ENCODE measurements around the gene ANKRD53. TPM values are rescaled to one million over a fixed set of nuclear protein-coding genes. Genes with fewer than 3 reads are reported as not detected.

The ANKRD53 gene
- total RNA-seq, 1 donor from 2014 or later: 0.54 TPM

DNA sequence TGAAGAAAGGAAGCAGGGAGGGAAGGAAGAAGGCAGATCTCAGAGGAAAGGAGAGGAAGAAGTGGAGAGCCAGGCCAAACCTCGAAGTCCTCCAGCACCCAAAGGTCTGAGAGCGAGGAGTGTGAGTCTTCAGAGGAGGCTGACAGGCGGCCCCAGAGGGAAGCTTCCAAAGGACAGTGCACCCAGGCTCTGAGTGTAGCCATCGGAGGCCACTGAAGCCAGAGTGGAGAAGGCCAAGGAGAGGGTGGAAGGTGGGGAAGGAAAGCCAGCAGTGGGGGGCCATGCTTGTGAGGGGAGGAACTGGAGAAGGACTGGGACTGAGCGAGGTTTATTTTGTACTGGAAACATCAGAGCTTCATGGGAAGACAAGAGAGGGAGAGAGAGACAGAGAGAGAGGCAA lies 36.7 kb upstream of the ANKRD53 start:
- intact Hi-C loops (cut with DNase I): loop anchor here (10.0 kb wide), 1 partner anchor 287 kb away; no protein-coding TSS in a partner anchor
- DNase-seq (ENCODE audit: missing footprints) (no peak), ATAC-seq (no peak)

DNA sequence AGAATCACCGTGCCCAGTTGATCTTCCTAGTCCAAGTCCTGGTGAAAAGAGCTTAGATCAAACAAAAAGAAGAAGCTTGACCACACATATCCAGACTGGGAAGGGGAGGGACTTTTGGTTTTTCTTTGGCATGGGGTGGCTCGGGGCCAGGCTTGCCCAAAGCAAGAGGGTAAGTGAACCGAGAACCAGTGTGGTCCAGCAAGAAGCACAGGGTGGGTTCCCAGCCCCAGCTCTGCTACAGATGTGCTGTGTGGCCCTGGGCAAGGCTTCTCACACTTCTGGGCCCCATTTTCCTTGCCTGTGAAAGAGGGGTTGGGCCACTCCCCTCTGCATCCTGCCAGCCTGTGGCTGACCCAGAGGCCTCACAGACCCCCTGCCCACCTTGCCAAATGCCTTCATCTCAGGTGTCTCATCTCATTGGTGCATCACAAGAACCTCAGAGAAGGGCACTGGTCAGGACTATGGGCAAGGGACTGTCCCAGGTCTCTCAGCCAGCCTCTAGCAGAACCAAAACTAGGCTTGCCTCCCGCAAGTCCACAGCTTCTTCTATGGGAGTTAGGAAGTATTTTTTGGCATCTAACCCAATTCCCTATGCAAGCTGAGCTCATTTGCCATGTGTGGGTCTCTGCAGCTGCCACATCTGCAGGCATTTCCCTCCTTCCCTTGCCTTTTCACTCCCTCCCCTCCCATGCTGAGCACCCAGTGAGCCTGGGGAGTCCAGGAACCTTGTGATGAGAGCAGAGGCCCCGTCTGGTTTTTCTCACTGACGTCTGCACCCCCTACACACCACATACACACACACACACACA lies 35.8 kb upstream of the ANKRD53 start:
- no peak for ATAC-seq
- intact Hi-C loops (cut with DNase I): loop anchor here (10.0 kb wide), 1 partner anchor 288 kb away; no protein-coding TSS in a partner anchor

DNA sequence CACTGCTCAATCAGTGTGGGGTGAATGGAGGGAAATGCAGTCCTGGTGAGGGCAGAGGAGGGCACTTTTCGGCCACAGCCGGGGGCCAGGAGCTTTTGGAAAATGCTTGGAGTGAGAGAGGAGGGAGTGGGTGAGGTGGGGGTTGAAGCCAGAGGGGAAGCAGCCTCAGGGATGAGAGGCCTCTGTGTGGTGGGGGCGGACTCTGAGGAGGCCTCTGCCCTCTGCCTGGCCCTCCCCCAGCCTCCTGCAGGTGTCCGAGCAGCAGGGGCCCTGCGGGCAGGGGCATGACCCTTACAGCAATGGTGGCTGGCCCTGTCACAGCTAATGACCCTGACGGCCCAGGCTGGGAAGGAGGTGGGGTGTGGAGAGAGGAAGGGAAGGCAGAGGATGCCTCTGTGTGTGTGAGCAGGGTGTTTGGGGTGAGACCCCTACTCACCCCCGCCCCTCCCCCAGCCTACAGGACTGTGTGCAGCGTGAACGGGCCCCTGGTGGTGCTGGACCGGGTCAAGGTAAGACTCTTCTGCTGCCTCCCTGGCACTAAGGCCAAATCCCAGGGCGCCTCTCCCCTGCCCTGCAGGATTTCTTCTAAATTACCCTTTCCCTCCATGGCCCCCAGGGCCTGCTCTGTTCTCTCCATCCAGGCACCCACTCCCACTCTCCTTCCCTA lies 35.1 kb upstream of the ANKRD53 start:
- no peak for ATAC-seq
- DNase-seq (ENCODE audit: missing footprints): no peak
- intact Hi-C loops (cut with DNase I): loop anchor here (10.0 kb wide), 1 partner anchor 289 kb away; no protein-coding TSS in a partner anchor

More for the DNA sequence above, 35.8 kb upstream of the ANKRD53 start:
- no peak for DNase-seq (ENCODE audit: missing footprints)

DNA sequence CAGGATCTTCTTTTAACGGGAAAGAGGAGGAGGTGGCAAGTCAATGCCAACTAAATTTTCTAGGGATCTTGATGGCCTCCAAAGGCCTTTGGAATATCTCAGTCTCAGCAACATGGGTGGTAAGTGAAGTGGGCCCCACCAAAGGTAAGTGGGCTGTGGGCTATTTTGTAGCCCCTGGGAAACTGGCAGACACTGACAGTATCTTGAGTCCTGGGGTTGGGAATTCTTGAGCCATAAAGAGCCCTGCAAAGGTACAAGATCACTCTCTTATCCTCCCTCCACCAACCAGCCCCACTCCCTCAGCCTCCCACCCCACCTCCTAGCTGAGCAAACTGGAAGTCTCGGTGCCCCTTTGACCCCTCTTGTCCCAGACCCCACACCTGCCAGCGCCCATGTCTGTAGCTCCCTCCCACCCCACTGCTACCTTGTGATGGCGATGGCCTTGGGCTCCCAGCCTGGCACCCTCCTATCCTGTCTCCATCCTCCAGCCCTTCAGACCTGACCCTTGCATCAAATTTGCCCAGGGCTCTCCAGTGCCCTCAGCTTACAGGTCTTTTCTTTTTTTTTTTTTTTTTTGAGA lies 34.2 kb upstream of the ANKRD53 start:
- intact Hi-C loops (cut with DNase I): loop anchor here (10.0 kb wide), 1 partner anchor 289 kb away; no protein-coding TSS in a partner anchor
- no peak for DNase-seq (ENCODE audit: missing footprints)
- ATAC-seq: no peak

DNA sequence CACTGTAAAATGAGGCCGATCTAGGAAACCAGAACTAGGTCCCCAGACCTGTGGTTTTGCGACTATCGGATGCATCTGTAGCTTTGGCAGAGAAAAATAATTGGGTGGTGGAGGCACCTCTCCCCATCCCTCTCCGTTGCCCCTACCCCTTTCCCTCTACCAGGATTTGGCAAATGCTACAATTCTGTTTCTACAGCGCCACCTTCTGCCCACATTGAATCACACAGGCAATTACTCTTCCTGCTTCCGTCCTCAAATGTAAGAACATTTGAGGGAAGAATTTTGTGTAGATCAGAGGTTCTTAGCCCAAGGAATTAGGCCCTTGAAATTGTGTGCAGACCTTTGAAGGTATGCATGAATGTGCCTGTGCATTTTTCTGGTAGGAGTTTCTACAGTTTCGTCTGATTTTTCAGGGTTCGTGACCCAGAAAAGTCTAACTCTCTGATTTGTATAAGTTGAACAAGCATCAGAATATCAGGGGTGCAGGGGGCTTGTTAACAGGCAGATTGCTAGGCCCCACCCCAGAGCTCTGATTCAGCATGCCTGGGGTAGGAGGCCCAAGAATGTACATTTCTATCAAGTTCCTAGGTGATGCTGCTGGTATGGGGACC lies 31.5 kb upstream of the ANKRD53 start:
- intact Hi-C loops (cut with DNase I): loop anchor here (2.0 to 10.0 kb wide), 3 partner anchors 84 to 292 kb away; no protein-coding TSS in a partner anchor
- DNase-seq (ENCODE audit: missing footprints) (no peak), ATAC-seq (no peak)

DNA sequence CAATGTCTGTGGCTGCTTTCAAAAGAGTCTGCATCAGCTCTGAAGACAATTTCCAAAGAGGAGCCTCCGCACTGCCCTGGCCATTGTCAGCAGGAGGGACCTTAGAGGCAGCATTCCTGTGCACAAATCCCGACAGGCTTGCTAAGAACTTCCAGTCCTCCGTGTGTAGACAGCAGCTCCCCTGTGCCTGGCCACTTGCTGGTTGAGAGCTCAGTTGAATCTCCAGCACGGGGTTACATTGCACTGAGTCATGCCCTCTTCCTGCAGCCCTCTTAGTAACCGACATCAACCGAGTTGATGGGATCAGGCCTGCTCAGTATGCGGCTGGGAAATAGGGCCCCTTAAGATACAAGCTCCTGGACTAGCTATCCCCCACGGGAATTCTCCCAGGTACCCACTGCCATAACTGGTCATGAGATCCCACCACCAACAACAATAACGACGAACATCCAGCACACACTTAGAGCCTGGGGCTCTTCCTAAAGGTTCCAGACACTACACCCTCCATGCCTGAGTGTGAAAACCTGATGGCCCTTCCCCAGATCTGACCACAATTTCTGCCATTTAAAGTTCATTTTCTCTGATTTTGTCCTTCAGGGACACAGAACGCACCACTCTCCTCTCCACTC lies 30.8 kb upstream of the ANKRD53 start:
- intact Hi-C loops (cut with DNase I): loop anchor here (2.0 to 10.0 kb wide), 4 partner anchors 77 to 293 kb away; no protein-coding TSS in a partner anchor
- no peak for DNase-seq (ENCODE audit: missing footprints)
- peak; percentile 24 for ATAC-seq

DNA sequence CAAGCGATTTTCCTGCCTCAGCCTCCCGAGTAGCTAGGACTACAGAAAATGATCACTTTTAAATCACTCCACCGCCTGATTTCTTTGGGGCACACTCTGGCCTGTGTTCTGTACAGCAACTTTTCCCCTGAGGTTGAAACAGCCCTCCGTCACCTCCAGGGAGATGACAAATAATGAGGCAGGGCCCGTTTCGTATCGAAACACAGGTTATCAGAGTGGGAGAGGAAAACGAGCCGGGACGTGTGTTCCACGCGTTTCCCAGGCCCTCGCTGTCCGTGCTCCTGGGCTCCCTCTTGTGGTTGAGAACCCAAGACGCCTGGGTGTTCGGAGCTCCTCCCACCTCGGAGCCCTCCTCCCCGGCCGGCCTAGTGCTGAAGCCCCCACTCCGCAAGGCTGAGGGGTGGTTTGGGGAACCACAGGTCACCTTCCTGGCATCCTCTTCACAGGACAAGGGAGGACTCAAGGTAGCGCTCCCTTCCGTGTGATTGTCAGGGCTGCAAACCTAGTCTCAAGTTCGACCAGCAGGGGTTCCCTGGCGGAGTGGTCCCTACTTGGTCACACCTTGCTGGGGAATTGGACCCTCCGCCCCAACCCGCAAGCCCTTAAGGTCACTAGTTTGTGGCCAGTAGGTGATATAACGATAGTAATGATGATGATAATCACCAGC lies 30.0 kb upstream of the ANKRD53 start:
- DNase-seq (ENCODE audit: missing footprints) (peak; percentile 80), ATAC-seq (peak; percentile 92)
- intact Hi-C loops (cut with DNase I): loop anchor here (2.0 to 10.0 kb wide), 3 partner anchors 78 to 294 kb away; no protein-coding TSS in a partner anchor

DNA sequence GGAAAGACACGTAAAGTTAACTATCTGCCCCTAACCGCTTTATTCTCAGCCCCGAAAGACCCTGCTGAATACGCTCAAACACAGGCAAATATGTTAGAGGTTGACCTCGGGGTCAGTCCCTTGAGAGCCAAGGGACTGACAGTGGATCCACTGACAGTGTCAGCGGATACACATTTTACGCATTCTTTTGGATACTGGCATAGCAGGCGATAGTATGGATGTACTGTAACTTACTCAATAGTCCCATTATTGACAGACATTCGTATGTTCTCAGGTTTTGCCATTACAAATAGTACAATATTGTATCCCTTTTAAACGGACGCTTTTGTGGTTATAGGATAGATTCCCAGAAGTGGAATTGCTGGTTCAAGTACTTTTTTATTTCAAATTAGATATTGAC lies 29.3 kb upstream of the ANKRD53 start:
- DNase-seq (ENCODE audit: missing footprints) (no peak), ATAC-seq (no peak)
- intact Hi-C loops (cut with DNase I): loop anchor here (2.0 to 10.0 kb wide), 3 partner anchors 78 to 294 kb away; no protein-coding TSS in a partner anchor

DNA sequence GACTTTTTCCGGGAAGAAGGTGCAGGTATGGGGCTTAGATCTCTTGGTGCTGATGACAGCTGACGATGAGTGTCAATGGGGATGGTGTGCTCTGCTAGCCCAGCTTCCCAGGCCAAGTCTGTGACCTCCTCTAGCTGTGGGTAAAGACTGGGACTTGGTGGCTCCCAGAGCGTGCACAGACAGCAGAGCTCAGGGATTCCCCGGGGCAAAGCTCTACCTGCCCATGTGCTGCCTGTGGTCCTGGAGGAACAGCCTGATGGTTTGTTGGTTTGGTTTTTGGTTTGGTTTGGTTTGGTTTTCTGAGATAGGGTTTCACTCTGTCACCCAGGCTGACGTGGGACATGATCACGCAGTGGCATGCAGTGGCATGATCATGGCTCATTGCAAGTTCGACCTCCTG lies 23.5 kb upstream of the ANKRD53 start:
- intact Hi-C loops (cut with DNase I): no loop called here
- DNase-seq (ENCODE audit: missing footprints): no peak
- ATAC-seq: no peak

DNA sequence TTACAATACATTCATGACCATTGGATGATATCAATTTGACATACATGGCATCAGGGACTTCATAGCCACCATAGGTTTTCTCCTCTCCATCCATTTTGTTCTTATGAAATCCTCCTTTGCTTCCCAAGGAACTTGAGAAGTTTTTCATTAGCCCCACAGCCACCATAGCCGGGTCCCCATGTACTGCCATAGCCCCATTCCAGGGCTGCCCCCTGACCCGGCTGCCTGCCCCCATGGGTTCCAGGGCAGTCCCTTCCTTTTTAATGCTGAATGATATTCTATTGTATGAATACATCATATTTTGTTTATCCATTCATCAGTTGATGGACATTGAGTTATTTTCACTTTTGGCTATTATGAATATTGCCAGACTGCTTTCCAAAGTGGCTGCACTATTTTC lies 22.3 kb upstream of the ANKRD53 start:
- no peak for DNase-seq (ENCODE audit: missing footprints)
- intact Hi-C loops (cut with DNase I): no loop called here
- no peak for ATAC-seq

DNA sequence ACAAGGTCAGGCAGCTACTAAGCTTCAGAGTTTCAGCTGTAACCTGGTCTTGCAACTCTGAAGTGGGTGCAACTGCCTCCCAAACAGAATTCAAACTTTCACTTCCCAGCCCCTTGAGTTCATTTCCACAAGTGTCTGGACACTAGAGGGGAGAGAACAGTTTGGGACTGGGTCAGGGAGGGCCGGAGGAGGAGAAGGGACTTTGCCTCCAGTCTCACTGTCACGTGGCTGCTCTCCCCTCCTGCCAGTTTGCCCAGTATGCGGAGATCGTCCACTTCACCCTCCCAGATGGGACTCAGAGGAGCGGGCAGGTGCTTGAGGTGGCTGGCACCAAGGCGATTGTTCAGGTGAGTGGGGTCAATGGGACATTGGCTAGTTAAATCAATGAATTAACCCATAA lies 20.6 kb upstream of the ANKRD53 start:
- intact Hi-C loops (cut with DNase I): no loop called here
- no peak for DNase-seq (ENCODE audit: missing footprints)
- ATAC-seq: no peak

DNA sequence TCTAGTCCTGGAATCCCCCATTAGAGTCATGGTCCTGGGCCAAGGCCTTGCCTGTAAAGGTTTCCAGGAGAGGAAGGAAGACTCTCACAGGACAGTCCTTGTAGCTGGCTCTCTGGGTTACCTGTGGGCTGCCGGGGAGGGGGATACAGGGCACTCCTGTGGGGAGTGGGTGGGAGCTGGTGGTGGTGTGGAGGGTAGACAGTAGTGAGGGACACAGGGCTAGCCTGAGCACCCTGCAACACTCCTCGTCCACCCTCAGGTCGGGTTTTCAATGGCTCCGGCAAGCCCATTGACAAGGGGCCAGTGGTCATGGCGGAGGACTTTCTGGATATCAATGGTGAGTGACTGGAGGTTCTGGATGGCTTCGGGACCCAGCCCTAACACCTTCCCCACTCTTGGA lies 19.7 kb upstream of the ANKRD53 start:
- intact Hi-C loops (cut with DNase I): no loop called here
- no peak for DNase-seq (ENCODE audit: missing footprints)
- no peak for ATAC-seq

DNA sequence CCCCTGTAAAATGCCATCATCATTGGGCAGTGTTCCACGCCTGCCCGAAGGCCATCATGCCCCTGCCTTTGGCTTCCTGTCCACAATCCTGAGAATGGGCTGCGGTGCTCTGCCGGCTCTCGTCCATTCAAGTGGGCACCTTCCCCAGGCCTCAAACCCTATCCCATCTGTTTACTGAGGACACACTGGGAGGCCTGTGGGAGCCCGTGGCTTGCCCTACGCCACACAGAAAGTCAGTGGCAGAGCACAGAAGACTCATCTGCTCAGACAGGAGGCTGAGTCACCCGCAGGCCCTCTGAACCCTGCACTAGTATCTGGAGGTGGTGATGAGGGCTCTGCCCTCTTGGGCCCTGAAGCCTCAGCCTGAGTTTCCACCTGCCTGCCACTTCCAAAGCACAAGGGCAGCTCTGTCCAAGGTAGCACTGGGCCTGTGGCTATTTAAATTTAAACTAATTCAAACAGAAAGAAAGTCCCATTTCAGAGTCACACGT lies 19.1 kb upstream of the ANKRD53 start:
- ATAC-seq (no peak), DNase-seq (ENCODE audit: missing footprints) (no peak)
- intact Hi-C loops (cut with DNase I): no loop called here

DNA sequence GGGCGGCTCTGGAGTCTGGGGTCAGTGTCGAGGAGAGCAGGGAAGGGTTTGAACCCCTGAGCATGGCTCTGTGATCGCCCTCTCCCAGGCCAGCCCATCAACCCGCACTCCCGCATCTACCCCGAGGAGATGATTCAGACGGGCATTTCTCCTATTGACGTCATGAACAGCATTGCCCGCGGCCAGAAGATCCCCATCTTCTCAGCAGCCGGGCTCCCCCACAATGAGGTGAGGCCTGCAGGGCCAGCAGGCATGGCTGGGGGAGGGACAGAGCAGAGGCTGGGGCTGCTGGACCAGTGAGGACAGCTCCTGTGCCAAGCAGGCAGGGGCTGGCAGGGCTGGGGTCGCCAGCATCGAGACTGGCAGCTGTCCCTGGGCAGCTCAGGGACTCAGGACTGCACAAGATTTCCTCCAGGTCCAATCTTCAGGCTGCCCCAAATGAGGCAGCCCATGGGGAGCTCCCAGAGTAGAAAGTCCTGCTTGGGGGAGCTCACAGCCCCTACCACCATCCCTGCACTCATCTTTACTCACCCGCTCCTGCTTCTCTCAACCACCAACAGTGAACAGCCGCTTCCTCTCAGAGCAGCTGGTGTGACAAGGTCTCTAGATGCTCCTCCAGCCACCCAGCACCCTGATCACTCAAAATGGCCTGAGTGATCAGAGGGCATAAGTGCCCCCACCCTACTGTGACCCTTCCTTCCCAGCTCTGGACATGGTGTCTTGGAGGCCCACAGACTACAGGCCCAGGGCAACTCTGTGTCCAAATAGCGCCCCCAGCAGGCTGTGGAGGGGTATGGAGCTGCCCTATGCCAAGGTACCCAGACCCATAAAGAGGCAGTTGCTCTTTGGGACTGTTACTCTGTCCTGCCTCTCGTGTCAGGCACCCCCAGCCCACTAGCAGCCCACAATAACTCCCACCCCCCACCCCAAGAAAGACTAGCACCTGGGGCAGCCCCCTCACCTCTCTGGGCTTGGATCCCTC lies 18.3 kb upstream of the ANKRD53 start:
- ATAC-seq (no peak), DNase-seq (ENCODE audit: missing footprints) (no peak)
- intact Hi-C loops (cut with DNase I): no loop called here

DNA sequence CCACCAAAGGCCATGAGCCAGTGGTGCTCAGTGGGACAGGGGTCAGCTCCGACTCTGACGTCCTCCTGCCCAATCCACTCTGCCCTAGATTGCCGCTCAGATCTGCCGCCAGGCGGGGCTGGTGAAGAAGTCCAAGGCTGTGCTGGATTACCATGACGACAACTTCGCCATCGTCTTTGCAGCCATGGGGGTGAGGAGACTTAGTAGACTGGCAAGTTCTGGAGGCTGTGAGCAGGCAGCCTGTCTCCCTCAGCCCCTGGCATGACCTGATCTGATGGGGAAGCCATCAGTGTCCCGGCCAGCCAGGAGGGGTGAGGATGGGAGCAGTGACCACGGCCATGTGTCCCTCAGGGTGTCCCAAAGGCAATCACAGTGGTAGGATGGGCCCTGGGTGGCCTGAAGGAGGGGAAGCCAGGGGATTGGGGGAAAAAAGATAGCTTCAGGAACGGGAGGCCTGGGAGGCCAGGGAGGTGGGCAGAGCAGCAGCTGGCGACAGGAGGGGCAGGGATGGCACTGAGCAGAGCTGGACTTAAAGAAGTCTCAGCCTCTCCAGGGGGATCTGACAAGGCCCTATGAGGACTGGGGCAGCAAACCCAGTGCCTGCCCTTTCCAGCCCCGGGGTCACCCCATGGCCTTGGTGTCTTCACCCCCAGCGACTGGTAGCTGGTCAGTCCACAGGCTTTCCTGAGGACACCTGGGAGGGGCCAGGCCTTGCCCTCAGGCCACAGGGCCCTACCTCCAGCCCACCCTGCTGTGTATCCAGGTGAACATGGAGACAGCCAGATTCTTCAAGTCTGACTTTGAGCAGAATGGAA lies 17.4 kb upstream of the ANKRD53 start:
- ATAC-seq: no peak
- DNase-seq (ENCODE audit: missing footprints): no peak
- intact Hi-C loops (cut with DNase I): no loop called here

DNA sequence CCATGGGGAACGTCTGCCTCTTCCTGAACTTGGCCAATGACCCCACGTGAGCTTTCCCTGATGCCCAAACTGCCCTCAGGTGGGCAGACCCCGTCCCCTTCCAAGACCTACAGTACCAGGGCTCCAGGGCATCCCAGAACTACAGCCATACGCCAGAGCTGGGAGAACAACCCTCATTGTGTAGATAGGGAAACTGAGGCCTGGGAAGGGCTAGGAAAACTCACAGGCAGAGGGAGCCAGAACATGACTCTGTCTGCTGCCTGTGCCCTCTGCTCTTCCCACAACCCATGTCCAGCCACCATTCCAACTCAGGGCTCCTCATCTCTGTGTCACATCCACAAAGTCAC lies 16.8 kb upstream of the ANKRD53 start:
- ATAC-seq (no peak), DNase-seq (ENCODE audit: missing footprints) (no peak)
- intact Hi-C loops (cut with DNase I): no loop called here
